ENCODE data around the gene LRP1B.

The LRP1B gene

GRCh38 chr2:142112757-142113221 lies 18.0 kb downstream of the LRP1B start:
- DNase-seq (ENCODE audit: low spot score): no peak
- Histone ChIP-seq H3K4me3 (no peak overlapping the region), H3K27ac (no peak overlapping the region)
- TF ChIP-seq, protein P1, sequence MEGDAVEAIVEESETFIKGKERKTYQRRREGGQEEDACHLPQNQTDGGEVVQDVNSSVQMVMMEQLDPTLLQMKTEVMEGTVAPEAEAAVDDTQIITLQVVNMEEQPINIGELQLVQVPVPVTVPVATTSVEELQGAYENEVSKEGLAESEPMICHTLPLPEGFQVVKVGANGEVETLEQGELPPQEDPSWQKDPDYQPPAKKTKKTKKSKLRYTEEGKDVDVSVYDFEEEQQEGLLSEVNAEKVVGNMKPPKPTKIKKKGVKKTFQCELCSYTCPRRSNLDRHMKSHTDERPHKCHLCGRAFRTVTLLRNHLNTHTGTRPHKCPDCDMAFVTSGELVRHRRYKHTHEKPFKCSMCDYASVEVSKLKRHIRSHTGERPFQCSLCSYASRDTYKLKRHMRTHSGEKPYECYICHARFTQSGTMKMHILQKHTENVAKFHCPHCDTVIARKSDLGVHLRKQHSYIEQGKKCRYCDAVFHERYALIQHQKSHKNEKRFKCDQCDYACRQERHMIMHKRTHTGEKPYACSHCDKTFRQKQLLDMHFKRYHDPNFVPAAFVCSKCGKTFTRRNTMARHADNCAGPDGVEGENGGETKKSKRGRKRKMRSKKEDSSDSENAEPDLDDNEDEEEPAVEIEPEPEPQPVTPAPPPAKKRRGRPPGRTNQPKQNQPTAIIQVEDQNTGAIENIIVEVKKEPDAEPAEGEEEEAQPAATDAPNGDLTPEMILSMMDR (IDR thresholded peaks at IDR 0.05): no peak

DNA sequence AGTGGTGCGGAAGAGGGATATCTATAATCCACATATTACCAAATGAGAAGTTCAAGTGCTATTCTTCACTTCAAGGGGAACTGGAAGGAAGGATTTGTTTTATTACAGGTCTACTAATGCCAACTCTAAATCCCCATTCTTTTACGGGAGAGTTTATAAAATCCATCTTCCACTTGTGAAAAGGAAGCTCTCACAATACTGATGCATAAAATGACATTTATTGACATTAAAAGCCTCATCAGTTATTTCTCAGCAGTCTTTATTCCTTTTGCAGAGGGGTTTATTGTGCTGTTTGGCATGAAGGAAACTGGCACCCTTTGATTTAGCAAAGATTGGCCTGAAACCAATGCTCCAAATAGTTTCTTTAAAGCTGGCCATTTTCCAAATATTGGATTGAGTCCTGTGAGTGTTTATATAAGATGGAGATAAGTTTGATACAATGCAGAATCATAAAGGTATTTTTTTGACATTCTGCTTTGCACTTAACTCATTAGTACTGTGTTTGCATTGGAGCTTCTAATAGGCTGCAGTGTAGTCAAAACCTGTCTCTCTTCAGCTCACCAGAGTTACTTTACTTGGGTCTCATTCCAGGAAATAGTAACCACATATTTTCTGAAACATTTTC lies 26.6 kb downstream of the LRP1B start:
- no peak overlapping the region for H3K27ac ChIP-seq
- TF ChIP-seq, protein P1 (IDR thresholded peaks at IDR 0.05): no peak
- DNase-seq (ENCODE audit: low spot score): no peak
- no peak overlapping the region for H3K4me3 ChIP-seq

- Histone ChIP-seq H3K4me3 (no peak overlapping the region), H3K27ac (no peak overlapping the region)
- TF ChIP-seq, protein P1 (IDR thresholded peaks at IDR 0.05): no peak
- no peak for DNase-seq (ENCODE audit: low spot score)
These were observed 29.8 kb downstream of the LRP1B start for GRCh38 chr2:142100970-142101369.

- Histone ChIP-seq H3K4me3 (no peak overlapping the region), H3K27ac (no peak overlapping the region)
- no peak for DNase-seq (ENCODE audit: low spot score)
- TF ChIP-seq, protein P1 (IDR thresholded peaks at IDR 0.05): no peak
These were observed 30.5 kb downstream of the LRP1B start for GRCh38 chr2:142100139-142100873.

- Histone ChIP-seq H3K27ac (no peak overlapping the region), H3K4me3 (no peak overlapping the region)
- TF ChIP-seq, protein P1 (IDR thresholded peaks at IDR 0.05): no peak
- no peak for DNase-seq (ENCODE audit: low spot score)
These were observed 33.1 kb downstream of the LRP1B start for GRCh38 chr2:142097711-142098110.

DNA sequence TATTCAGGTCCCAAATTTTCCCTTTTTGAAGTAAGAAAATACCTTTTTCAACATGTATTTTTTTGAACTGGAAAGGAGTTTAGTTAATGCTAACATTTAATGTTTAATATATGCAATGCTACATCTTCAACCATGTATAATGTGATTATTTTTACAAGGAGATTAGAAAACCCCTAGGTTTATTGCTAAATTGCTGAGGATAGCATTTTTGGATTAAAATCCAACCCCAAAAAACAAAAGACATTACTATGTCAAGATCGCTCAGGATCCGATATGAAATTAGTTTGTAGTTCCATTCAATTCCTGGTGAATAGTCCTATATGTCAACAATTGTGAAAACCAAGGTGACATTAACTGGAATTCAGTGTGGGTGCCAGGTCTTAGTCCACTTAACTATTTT lies 35.2 kb downstream of the LRP1B start:
- no peak overlapping the region for H3K4me3 ChIP-seq
- TF ChIP-seq, protein P1 (IDR thresholded peaks at IDR 0.05): no peak
- no peak for DNase-seq (ENCODE audit: low spot score)
- H3K27ac ChIP-seq: no peak overlapping the region

DNA sequence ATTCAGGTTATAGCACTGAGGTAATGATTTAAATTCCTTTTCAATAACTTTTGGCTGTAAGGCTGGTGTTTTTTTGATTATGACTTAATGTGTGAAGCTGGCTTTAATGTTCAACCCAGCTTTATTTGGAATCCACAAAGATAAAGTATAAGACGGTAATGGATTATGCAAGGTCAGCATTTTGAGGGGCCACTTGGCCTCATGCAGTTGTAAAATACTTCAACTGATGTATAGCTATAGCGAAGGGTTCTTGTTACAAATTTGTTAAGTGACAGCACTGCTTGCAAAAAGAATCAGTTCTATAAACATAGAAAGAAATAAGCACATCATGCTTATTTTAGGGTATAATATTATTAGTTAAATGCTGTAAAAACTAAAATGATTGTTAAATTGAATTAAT lies 36.6 kb downstream of the LRP1B start:
- no peak for DNase-seq (ENCODE audit: low spot score)
- Histone ChIP-seq H3K4me3 (no peak overlapping the region), H3K27ac (no peak overlapping the region)
- TF ChIP-seq, protein P1 (IDR thresholded peaks at IDR 0.05): no peak

All from coronary artery (tissue), 2 donors.